GM23338 (cell line): ENCODE data around the gene COLQ. TPM values are rescaled to one million over a fixed set of nuclear protein-coding genes. Genes with fewer than 3 reads are reported as not detected.

Experiments used
- ATAC-seq: fragments of 200-7000 bp; cut with Tn5 transposase; 3 replicates; pipeline ENCODE4 v1.9.1; 2020
- DNase-seq: peaks from one replicate; pipeline ENCODE4 v3.0.0-alpha.2; 2015; ENCODE audit warnings: low spot score
- H2AFZ ChIP-seq: fragments of 200-600 bp; sonication (generic); 2 replicates; pipeline ENCODE4 v1.8.0; 2016; ENCODE audit warnings: antibody characterized with exemption, mild to moderate bottlenecking, moderate library complexity
- H3F3A ChIP-seq: fragments of 200-600 bp; sonication (generic); replicated peaks from 2 replicates; pipeline ENCODE4 v1.8.0; 2017; ENCODE audit warnings: antibody characterized with exemption, mixed run types, low read depth
- H3K27ac ChIP-seq: fragments of 200-600 bp; sonication (generic); 2 replicates; pipeline ENCODE4 v1.6.1; 2016; ENCODE audit warnings: low read depth
- H3K27me3 ChIP-seq: fragments of 200-600 bp; sonication (generic); 2 replicates; pipeline ENCODE4 v1.8.0; 2016; ENCODE audit warnings: mild to moderate bottlenecking, mixed run types, moderate library complexity; ENCODE audit not compliant: insufficient read depth
- H3K36me3 ChIP-seq: fragments of 200-600 bp; sonication (generic); 2 replicates; pipeline ENCODE4 v1.8.0; 2016; ENCODE audit warnings: mild to moderate bottlenecking; ENCODE audit not compliant: insufficient read depth
- H3K4me1 ChIP-seq: fragments of 200-600 bp; sonication (generic); 2 replicates; pipeline ENCODE4 v1.8.0; 2016; ENCODE audit warnings: mild to moderate bottlenecking, moderate library complexity; ENCODE audit not compliant: insufficient read depth
- H3K4me2 ChIP-seq: fragments of 200-600 bp; sonication (generic); 2 replicates; pipeline ENCODE4 v1.7.1; 2017; ENCODE audit warnings: mixed run types
- H3K4me3 ChIP-seq: fragments of 200-600 bp; sonication (generic); 2 replicates; pipeline ENCODE4 v1.6.1; 2016; ENCODE audit warnings: mixed run types
- H3K79me2 ChIP-seq: fragments of 200-600 bp; sonication (generic); replicated peaks from 2 replicates; pipeline ENCODE4 v1.8.0; 2017; ENCODE audit warnings: mild to moderate bottlenecking; ENCODE audit not compliant: insufficient read depth
- H3K9me2 ChIP-seq: fragments of 200-600 bp; sonication (generic); 2 replicates; pipeline ENCODE4 v1.8.0; 2017; ENCODE audit not compliant: insufficient read depth
- H4K20me1 ChIP-seq: fragments of 200-600 bp; sonication (generic); replicated peaks from 2 replicates; pipeline ENCODE4 v1.8.0; 2017; ENCODE audit warnings: mild to moderate bottlenecking; ENCODE audit not compliant: insufficient read depth
- H3K27ac Mint-ChIP-seq: 2 replicates; pipeline ENCODE4 v1.8.0; 2020; ENCODE audit warnings: inconsistent platforms, mild to moderate bottlenecking, moderate library complexity, mixed read lengths
- H3K27me3 Mint-ChIP-seq: 3 replicates; pipeline ENCODE4 v1.8.0; 2022; ENCODE audit warnings: low read depth, mild to moderate bottlenecking, moderate library complexity, mixed read lengths, inconsistent platforms; ENCODE audit not compliant: insufficient read depth, poor library complexity
- H3K36me3 Mint-ChIP-seq: 3 replicates; pipeline ENCODE4 v1.8.0; 2021; ENCODE audit warnings: low read depth, mild to moderate bottlenecking, inconsistent platforms, moderate library complexity, mixed read lengths
- H3K4me1 Mint-ChIP-seq: 3 replicates; pipeline ENCODE4 v1.8.0; 2020; ENCODE audit warnings: mild to moderate bottlenecking, inconsistent platforms, mixed read lengths
- H3K4me3 Mint-ChIP-seq: 3 replicates; pipeline ENCODE4 v1.8.0; 2021; ENCODE audit warnings: moderate library complexity, mild to moderate bottlenecking, inconsistent platforms, mixed read lengths
- H3K9me3 Mint-ChIP-seq: 3 replicates; pipeline ENCODE4 v1.8.0; 2020; ENCODE audit warnings: moderate library complexity, mild to moderate bottlenecking, inconsistent platforms, mixed read lengths
- CREB1 ChIP-seq: fragments of 250-450 bp; sonication (Bioruptor Pico); IDR thresholded peaks from 2 replicates; pipeline ENCODE4 v1.5.0; 2020; ENCODE audit warnings: low read depth, mild to moderate bottlenecking, moderate library complexity
- CTCF ChIP-seq, 2 experiments: fragments of 200-600 bp in 1 of 2; sonication (generic) in 1 of 2; conservative IDR thresholded peaks; 2 replicates each; pipeline versions ENCODE4 v1.5.1 to v1.6.1; 2016 to 2017; ENCODE audit warnings: antibody characterized with exemption in 2 of 2, low read depth in 2 of 2, mild to moderate bottlenecking in 2 of 2, moderate library complexity in 1 of 2
- EZH2 ChIP-seq: fragments of 200-600 bp; sonication (generic); IDR thresholded peaks from one replicate; pipeline ENCODE4 v1.8.0; 2017; ENCODE audit warnings: antibody characterized with exemption, mild to moderate bottlenecking, low read depth; ENCODE audit not compliant: unreplicated experiment
- EZH2phosphoT487 ChIP-seq: fragments of 200-600 bp; sonication (generic); IDR thresholded peaks from one replicate; pipeline ENCODE4 v1.8.1; 2018; ENCODE audit warnings: antibody characterized with exemption; ENCODE audit not compliant: unreplicated experiment
- JUNB ChIP-seq: IDR thresholded peaks from one replicate; pipeline ENCODE4 v1.6.1; 2016; ENCODE audit warnings: antibody characterized with exemption; ENCODE audit not compliant: unreplicated experiment
- NANOG ChIP-seq: IDR thresholded peaks from 2 replicates; pipeline ENCODE4 v1.6.1; 2016; ENCODE audit warnings: antibody characterized with exemption, borderline replicate concordance
- polyA plus RNA-seq: library from polyadenylated mRNA; unstranded; fragments of >200 nt; fragmentation: Nextera tagmentation; extraction: Ambion mirVana; gene quantifications from 2 replicates; pipeline ENCODE4 v1.2.1, GENCODE V29; 2016
- total RNA-seq: library from RNA; depleted of rRNA; stranded (reverse); fragments of >200 nt; shearing (Covaris generic); gene quantifications from 2 replicates; pipeline ENCODE4 v1.2.3, GENCODE V29; 2014
- TF ChIP-seq, protein P1 (sequence below): IDR thresholded peaks from one replicate; pipeline ENCODE4 v1.6.1; 2018; ENCODE audit warnings: antibody characterized with exemption; ENCODE audit not compliant: unreplicated experiment
- TF ChIP-seq, protein P2 (sequence below): fragments of 250-450 bp; sonication (Bioruptor Pico); IDR thresholded peaks from 2 replicates; pipeline ENCODE4 v1.5.0; 2020; ENCODE audit warnings: mild to moderate bottlenecking, moderate library complexity

The COLQ gene
- total and polyA plus RNA-seq, 2 experiments from 2014 or later: 0.78 to 2.0 TPM

GRCh38 chr3:15453501-15453900 is 68.0 kb downstream of the COLQ start:
- Mint-ChIP-seq H3K4me3 (no peak overlapping the region), H3K27me3 (peaks cover 2% of the 10 kb centered on the region), H3K9me3 (no peaks in the 10 kb centered on the region), H3K36me3 (no peaks in the 10 kb centered on the region; the same call in 2 of the 3 replicates), H3K27ac (no peak overlapping the region), H3K4me1 (no peaks in the 10 kb centered on the region)
- no peaks in the 10 kb centered on the region for H3F3A ChIP-seq
- TF ChIP-seq, protein P1, sequence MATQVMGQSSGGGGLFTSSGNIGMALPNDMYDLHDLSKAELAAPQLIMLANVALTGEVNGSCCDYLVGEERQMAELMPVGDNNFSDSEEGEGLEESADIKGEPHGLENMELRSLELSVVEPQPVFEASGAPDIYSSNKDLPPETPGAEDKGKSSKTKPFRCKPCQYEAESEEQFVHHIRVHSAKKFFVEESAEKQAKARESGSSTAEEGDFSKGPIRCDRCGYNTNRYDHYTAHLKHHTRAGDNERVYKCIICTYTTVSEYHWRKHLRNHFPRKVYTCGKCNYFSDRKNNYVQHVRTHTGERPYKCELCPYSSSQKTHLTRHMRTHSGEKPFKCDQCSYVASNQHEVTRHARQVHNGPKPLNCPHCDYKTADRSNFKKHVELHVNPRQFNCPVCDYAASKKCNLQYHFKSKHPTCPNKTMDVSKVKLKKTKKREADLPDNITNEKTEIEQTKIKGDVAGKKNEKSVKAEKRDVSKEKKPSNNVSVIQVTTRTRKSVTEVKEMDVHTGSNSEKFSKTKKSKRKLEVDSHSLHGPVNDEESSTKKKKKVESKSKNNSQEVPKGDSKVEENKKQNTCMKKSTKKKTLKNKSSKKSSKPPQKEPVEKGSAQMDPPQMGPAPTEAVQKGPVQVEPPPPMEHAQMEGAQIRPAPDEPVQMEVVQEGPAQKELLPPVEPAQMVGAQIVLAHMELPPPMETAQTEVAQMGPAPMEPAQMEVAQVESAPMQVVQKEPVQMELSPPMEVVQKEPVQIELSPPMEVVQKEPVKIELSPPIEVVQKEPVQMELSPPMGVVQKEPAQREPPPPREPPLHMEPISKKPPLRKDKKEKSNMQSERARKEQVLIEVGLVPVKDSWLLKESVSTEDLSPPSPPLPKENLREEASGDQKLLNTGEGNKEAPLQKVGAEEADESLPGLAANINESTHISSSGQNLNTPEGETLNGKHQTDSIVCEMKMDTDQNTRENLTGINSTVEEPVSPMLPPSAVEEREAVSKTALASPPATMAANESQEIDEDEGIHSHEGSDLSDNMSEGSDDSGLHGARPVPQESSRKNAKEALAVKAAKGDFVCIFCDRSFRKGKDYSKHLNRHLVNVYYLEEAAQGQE: no peak
- no peak for TF ChIP-seq CTCF (conservative IDR thresholded peaks at IDR 0.05; ENCODE audit: low read depth in 2 of 2)
- TF ChIP-seq EZH2phosphoT487: no peak
- no peak for TF ChIP-seq EZH2
- no peak for TF ChIP-seq CREB1
- no peak for TF ChIP-seq NANOG
- H3K27me3 ChIP-seq: no peaks in the 10 kb centered on the region
- no peaks in the 10 kb centered on the region for H3K79me2 ChIP-seq
- DNase-seq: no peak
- no peaks in the 10 kb centered on the region for H4K20me1 ChIP-seq
- H3K4me3 ChIP-seq: no peak overlapping the region
- no peak overlapping the region for H3K4me2 ChIP-seq
- no peak for ATAC-seq
- no peaks in the 10 kb centered on the region for H3K9me2 ChIP-seq
- H2AFZ ChIP-seq: no peak overlapping the region
- no peak overlapping the region for H3K27ac ChIP-seq
- H3K36me3 ChIP-seq: no peaks in the 10 kb centered on the region
- no peaks in the 10 kb centered on the region for H3K4me1 ChIP-seq

DNA sequence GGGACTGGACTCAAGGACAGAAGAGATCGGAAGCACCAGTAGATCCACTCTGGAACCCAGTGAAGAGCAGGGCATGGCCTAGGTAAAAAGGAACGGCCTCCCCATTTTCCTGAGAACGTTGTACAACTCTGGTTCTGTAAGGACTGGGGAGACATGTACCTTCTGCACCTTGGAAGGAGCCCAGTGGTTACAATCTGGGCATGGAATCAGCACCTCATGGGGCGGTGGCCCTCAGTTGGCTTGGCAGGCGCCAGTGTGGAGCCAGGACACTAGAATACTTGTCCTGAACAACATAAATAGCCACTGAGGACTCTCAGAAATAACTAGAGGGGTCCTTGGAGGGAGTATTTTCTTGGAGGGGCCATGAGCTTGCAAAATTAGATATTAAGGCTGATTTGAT is 68.5 kb downstream of the COLQ start:
- Histone ChIP-seq H3K36me3 (no peaks in the 10 kb centered on the region), H4K20me1 (no peaks in the 10 kb centered on the region), H3K4me3 (no peak overlapping the region), H3K27ac (no peak overlapping the region), H2AFZ (no peak overlapping the region), H3F3A (no peaks in the 10 kb centered on the region), H3K4me1 (no peaks in the 10 kb centered on the region), H3K79me2 (no peaks in the 10 kb centered on the region), H3K27me3 (no peaks in the 10 kb centered on the region), H3K9me2 (no peaks in the 10 kb centered on the region), H3K4me2 (no peak overlapping the region)
- H3K4me3 Mint-ChIP-seq: no peak overlapping the region
- no peaks in the 10 kb centered on the region; the same call in 2 of the 3 replicates for H3K36me3 Mint-ChIP-seq
- no peaks in the 10 kb centered on the region for H3K4me1 Mint-ChIP-seq
- H3K9me3 Mint-ChIP-seq: no peaks in the 10 kb centered on the region
- DNase-seq: no peak
- no peak overlapping the region for H3K27ac Mint-ChIP-seq
- H3K27me3 Mint-ChIP-seq: peaks cover 2% of the 10 kb centered on the region
- ATAC-seq: no peak
- TF ChIP-seq CTCF (conservative IDR thresholded peaks at IDR 0.05; ENCODE audit: low read depth in 2 of 2) (no peak), JUNB (no peak)
- TF ChIP-seq, protein P2, sequence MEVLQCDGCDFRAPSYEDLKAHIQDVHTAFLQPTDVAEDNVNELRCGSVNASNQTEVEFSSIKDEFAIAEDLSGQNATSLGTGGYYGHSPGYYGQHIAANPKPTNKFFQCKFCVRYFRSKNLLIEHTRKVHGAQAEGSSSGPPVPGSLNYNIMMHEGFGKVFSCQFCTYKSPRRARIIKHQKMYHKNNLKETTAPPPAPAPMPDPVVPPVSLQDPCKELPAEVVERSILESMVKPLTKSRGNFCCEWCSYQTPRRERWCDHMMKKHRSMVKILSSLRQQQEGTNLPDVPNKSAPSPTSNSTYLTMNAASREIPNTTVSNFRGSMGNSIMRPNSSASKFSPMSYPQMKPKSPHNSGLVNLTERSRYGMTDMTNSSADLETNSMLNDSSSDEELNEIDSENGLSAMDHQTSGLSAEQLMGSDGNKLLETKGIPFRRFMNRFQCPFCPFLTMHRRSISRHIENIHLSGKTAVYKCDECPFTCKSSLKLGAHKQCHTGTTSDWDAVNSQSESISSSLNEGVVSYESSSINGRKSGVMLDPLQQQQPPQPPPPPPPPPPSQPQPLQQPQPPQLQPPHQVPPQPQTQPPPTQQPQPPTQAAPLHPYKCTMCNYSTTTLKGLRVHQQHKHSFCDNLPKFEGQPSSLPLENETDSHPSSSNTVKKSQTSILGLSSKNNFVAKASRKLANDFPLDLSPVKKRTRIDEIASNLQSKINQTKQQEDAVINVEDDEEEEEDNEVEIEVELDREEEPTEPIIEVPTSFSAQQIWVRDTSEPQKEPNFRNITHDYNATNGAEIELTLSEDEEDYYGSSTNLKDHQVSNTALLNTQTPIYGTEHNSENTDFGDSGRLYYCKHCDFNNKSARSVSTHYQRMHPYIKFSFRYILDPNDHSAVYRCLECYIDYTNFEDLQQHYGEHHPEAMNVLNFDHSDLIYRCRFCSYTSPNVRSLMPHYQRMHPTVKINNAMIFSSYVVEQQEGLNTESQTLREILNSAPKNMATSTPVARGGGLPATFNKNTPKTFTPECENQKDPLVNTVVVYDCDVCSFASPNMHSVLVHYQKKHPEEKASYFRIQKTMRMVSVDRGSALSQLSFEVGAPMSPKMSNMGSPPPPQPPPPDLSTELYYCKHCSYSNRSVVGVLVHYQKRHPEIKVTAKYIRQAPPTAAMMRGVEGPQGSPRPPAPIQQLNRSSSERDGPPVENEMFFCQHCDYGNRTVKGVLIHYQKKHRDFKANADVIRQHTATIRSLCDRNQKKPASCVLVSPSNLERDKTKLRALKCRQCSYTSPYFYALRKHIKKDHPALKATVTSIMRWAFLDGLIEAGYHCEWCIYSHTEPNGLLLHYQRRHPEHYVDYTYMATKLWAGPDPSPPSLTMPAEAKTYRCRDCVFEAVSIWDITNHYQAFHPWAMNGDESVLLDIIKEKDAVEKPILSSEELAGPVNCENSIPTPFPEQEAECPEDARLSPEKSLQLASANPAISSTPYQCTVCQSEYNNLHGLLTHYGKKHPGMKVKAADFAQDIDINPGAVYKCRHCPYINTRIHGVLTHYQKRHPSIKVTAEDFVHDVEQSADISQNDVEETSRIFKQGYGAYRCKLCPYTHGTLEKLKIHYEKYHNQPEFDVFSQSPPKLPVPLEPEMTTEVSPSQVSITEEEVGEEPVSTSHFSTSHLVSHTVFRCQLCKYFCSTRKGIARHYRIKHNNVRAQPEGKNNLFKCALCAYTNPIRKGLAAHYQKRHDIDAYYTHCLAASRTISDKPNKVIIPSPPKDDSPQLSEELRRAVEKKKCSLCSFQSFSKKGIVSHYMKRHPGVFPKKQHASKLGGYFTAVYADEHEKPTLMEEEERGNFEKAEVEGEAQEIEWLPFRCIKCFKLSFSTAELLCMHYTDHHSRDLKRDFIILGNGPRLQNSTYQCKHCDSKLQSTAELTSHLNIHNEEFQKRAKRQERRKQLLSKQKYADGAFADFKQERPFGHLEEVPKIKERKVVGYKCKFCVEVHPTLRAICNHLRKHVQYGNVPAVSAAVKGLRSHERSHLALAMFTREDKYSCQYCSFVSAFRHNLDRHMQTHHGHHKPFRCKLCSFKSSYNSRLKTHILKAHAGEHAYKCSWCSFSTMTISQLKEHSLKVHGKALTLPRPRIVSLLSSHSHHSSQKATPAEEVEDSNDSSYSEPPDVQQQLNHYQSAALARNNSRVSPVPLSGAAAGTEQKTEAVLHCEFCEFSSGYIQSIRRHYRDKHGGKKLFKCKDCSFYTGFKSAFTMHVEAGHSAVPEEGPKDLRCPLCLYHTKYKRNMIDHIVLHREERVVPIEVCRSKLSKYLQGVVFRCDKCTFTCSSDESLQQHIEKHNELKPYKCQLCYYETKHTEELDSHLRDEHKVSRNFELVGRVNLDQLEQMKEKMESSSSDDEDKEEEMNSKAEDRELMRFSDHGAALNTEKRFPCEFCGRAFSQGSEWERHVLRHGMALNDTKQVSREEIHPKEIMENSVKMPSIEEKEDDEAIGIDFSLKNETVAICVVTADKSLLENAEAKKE: no peak
